HG03039 (cell line): ENCODE measurements around the gene PAX6.

ENCODE experiments used
- ATAC-seq: cut with Tn5 transposase; IDR thresholded peaks from one replicate; pipeline ENCODE4 v1.9.1; 2021; ENCODE audit warnings: mild to moderate bottlenecking, moderate library complexity; ENCODE audit not compliant: unreplicated experiment

Gene PAX6

DNA sequence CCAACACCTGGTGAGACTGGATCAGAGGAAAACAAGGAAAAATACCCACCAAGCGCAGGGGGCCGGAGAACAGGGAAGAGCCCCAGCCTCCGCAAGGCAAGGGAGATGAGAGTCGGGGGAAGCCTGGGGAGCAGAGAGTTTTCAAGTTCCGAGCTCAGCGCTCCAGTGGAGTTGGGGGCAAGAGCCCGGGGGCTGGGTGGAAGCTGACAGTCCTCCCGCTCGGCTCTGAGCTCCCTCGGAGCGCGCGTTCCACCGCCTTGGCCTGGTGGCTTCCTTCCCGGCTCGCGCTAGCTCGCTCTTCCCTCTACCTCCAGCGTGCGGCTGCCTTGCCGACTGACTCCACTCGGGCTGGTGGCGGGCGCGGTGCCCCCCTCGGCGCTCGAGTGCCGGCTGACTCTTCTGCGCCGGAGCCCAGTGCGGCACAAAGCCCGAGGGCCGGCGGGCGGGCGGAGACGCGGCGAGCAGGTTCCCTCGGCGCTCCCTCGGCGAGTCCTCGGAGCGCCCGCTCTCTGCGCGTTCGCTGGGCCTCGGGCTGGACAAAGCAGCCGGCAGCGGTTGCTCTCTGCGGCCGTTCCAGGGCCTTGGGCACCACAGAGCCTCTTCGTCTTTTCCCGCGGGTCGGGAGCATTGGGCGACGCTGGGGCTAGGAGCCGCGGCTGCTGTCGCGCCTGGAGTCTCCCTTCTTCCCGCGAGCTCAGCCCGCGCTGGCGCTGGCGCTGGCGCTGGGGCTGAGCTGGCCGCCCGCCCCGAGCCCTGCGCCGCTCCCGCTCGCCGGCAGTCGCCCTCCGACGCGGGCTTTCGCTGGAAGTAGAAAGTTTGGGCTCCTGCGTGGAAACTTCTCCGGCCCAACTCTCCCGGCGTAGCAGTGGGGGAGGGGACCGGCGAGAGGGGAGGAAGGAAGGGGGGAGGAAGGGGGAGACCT lies 1.0 kb downstream of the PAX6 start:
- no peak for ATAC-seq

DNA sequence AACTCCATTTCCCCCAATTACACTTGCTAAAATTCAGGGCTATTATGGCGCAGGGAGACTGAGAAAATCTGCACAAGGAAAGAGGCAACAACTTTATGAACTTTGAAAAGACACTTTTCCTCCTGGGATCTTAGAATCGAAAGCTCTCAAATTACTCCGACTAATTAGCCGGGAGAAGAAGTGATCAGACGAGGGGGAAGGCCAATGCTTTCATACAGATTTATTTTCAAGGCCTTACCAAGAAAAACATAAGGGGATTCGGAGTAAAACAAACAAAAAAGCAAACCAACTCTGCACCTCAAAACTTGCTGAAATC lies 1.6 kb downstream of the PAX6 start:
- ATAC-seq = no peak

DNA sequence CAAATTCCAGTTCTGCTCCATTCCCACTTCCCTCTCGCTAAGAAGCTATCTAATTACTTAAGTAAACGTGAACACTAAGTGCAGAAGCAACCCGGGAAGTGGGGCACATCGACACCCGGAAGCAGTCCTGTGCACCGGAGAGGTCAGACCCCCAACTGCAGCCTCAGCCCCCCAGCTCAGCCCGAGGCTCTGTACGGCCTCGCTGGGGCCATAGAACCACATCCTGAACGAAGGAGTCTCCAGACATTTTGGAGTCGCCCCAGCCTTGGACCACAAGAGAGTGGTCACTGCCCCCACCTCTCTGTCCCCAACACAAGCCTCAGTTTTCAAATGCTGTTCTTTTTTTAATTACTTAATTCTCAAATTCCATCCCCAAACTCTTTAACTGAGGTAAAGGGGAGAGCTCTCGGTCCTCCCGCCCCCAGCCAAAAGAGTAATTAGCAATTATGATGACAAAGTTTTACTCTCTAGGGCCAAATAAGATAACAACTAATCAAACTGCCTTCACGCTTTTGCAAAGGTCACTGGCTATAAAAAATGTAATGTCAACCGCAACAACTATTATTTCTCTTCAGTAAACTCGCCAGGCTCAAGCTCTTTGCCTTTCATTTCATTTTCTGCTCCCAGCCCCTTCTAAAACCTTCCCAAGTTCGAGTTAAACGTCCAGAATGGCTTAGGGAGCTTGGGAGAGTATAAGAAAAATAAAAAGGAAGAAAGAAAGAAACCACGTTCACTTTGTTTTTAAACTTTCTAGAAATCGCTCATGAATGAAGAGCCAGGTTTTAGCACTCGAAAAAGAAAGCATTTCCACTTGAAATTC lies 2.2 kb downstream of the PAX6 start:
- ATAC-seq = no peak

DNA sequence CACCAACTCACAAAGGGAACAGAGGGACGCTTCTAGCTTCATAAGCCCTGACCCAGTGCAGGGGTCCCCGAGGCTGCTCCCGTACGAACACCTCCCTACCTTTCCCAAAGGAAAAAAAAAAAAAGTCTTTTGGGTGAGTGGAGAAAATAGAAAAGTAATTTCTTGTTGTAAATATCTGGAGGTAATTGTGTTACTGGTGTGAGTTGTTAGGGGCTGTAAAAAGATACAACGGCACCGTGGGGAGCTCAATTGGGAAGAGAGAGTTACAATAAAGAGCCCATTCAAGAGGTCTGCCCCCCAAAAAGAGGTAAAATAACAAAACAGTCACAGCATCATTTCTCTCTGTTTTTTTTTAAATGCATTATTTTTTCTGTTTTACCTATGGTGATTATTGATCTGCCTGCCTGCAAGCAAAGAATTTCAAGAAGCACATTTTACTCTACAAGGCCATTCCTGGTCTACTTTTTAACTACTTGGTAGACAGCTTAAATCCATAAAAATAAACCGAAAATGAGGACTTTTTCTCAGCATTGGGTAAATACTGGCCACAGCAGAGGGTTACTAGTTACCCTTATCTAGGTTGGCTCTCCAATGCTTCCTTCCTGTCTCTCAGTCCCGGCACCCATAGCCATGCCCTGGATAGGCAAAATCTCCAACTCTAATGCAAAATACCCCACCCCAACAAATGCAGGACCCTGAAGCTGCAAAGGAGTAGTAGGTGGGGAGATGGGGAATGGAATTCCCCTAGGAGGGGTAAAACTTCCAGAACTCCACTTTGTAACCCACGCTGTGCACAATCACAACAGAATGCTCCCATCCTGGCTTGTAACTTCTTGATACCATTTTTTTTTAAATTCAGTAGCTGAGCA lies 3.1 kb downstream of the PAX6 start:
- no peak for ATAC-seq

DNA sequence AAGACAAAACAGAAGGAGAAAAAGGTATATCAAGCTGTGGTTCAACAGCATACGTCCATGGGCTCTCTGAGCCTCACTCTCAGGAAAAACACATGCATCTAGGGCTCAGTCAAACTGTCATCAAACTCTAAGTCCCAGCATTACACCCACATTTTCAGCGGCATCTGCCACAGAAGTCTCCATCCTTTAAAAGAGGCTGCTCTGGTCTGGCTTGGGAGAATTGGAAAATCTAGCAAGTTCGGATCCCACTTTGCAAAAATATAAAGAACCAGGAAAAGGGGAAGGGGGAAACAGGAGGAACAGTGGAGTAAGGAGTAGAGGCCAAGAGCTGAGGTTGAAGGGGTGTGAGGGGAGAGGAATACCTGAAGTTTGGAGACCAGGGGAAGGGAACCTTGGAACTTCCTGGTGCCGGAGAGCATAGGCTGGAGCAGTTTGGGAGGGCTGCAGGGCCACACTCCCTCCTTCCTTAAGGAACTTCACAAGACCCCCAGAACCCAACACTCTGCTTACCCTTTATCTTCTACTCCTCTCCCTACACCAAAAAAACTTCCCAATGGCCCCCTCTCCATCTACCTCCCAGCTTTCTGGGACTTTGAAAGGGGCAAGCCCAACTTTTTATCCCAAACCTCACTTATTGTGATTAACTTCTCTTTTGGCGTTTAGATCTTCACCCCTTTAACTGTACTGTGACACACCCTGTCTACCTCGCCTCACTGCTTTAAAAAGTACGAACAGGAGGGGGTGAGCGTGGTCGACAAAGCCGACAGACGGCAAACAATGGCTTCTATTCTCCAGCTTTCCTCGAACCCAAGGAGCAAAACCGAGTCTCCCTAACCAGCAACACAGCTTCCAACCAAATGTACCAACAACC lies 4.0 kb downstream of the PAX6 start:
- no peak for ATAC-seq

DNA sequence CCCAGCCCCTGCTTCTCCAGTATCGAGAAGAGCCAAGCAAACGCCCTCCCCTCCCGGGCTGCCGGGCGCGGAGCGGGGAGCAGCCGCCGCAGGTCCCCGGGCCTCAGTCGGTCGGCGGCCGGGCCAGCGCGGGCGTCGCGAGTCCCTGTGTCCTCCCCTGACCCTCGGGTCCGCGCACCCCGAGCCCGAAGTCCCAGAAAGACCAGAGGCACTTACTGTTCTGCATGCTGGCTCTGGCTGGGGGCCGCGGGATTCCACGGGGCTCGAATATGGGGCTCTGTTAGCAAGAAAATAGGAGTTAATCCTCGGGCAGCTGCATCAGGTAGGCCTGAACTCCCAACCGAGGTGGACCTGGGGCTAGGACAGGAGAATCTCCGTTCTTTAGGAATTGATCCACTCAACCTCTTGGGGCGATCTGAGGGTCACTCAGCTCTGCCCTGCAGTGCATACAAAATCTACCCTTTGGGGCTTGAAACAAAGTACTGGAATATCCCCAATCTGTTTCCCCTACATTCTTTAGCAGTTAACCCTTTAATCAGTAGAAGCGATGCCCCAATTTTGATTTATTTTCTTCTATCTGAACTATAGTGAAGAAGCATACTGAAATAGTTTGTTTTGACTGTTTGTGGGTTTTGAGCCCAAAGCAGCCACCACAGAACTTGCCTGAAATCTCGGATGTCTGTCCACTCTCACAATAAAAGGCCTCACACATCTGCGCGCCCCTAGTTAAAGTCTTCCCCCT lies 4.8 kb downstream of the PAX6 start:
- no peak for ATAC-seq

DNA sequence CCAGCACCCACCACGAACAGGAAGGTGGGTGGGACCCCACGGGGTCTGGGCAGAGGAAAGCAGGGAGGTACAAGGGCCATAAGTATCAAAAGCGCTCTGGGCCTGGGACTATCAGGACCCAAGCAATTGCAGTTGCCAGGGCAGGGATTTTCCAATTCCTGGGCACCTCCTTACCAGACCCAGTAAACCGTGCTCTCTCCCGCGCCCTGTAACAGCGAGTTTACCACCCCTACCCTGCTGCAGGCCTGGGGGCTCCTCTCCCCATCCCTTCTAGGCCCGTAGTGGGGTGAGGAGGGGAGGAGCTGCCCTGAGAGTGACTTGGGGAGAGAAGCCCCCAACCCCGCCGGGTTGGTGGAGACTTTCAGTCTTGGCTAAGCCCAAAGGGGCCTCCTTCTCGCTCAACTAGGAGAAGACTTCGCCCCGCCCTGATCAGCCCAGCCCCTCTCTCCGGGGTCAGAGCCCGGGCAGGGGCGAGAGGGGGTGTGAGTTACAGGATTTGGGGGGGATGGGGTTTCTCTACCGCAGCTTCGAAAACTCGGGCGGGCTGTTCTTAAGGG lies 5.4 kb downstream of the PAX6 start:
- ATAC-seq = no peak

DNA sequence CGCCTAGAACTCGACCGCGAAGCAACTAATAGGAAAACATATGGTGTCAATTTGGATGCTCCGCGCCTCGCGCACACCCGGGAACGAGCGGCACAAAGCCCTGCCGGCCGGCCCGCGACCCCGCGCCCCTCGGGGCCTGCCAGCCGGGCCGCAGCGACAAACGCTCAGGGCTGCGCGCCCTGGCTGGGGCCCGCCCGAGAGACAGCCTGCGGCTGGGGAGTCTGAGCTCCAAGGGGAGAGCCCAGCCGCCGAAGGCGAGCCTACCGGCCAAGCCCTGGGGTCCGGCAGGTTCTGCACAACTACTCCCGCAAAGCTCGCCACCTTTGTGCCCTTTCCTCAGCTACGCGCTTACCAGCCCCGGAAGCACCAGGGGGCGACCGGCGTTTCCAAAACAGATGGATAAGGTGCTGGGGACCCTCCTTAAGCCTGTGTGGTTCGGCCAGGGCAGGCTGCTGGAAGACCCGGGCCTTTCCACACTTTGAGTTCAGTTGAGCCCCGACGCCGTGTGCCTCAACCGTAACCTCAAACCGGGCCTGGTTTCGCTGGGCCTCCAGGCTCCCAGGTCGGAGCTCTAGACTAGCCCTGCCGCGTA lies 6.0 kb downstream of the PAX6 start:
- no peak for ATAC-seq

DNA sequence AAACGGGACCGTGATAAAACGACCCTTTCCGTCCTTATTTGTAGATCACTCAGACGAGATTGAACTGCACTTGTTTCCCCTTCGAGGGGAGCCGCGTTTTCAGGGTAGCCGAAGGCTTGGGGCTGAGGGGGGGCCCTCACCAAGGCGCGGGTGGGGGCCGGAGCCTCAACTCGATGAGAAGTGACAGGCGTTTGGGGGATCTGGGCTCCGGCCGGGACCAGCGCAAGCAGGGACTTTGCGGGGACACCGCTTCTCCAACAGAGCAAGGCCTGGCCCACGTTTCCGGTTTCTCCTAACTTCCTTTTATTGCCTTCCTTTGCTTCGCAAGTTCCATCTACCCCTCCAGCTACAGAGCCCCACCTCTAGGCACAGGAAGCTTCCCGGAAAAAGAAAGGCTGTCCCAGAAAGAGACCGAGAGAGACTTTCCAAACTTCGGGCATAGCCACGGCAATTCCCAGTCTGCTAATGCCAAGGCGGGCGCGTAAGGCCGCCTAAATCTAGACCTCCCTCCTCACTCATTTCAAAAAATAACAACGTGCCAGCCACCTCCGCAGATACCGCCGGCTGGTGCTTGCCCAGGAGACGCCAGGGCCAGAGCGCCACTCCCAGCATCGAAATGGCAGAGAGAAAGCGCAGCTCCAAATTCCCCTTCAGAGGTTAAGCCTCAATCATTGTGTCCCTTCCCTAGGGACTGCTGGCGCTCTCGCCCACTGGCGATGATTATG lies 6.6 kb downstream of the PAX6 start:
- no peak for ATAC-seq

DNA sequence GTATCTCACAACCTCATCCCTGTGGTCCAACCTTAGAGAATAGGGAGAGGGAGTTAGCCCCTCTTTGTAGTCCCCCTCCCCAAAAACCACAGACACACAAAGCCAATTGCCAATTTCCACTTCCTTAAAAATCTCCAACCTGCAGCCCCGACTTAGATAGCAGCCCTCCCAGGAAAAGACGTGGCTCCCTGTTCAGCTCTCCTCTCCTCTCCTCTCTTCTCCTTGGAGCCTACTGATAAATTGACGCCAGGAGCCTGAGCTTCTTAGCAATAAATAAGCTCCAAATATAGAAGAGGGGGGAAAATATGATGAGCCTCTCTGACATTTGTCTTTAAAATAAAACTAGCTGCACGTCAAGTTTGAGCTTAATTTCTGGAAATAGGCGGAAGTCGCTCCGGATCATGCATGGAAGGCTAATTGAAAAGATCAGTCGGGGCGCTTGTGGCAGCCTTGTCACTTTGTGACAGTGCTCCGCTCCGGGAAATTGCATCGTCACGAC lies 7.3 kb downstream of the PAX6 start:
- ATAC-seq = no peak

DNA sequence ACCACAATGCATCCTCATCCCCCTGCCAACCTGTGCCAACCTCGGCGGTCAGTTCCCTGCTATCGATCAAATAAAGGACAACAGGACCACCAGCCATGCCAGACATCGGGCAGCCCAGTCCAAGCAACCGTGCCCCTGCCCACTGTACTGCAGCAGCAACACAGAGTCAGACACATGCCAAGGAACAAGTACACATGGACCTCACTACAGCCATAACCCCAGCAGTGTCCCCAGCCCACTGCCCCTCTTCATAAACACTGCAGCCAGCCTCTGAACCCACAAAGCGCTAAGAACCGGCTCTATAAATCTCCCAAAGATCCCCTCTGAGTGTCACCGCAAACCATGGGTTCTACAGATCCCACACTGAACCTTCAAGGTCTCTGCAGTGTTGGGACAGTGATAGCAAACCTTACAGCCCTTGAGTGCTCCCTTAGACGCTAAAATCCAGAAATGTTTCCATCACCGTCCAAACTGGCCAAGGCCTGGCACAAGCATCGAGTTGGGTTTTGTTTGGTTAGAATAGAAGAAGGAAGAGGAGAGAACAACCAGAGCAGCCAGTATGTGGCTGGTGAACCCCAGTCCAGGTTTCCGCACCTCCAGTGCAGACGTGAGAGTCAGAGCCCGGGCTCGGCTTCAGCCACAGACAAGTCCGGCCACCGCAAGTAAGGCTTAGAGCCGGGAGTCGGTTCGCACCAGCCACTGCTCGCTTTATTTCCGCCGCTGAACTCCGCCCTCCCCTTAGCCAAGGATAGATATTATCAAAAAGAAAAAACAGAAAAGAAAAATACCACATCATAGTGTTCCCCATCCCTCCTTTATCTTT lies 7.9 kb downstream of the PAX6 start:
- no peak for ATAC-seq

DNA sequence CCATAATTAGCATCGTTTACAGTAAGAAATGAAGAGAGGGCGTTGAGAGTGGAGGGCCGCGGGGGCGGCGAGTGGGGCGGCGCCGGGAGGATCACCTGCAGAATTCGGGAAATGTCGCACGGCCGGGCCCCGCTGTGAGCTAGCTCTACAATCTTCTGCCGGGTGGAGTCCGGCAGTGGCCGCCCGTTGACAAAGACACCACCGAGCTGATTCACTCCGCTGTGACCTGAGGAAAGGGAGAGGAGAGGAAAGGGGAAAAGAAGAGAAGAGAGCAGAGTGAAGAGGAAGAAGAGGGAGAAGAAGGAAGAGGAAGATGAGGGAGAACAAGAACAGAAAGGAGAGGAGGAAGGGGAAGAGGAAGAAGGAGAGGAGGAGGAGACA lies 8.5 kb downstream of the PAX6 start:
- no peak for ATAC-seq

DNA sequence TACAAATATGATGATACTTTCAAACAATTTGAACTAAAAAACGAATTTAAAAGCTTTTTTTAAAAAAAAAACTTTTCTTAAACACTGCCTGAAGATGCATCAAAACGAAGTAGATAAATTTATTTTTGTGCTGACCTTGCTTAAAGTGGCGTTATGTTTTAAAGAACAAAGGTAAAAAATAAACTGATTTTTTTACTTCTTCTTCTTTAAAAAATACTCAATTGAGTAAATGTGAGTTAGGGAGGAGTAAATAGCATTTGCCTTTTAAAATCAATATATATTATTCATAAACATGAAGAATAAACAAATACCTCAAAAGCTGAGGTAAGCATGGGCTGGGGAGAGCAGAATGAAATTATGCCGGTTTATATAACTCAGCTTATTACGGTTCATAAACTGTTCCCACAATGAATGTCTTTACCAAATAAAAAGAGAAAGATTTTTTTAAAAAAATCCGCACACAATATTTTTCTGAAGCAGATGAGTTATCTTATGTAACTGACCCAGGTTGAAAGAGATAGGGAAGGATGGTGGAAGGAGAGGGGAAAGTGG lies 9.0 kb downstream of the PAX6 start:
- no peak for ATAC-seq

DNA sequence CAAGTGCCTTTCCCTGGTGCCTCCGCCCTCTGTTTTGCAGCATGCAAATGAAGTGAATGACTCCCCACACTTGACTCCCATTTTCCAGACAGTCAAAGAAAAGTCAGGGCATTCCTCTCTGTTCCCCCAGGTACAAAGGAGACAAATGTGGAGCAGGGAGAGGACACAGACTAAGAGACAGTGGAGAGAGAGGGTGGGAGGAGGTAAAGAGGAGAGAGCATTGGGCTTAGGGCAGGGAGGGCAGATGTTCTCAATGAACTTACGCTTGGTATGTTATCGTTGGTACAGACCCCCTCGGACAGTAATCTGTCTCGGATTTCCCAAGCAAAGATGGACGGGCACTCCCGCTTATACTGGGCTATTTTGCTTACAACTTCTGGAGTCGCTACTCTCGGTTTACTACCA lies 9.8 kb downstream of the PAX6 start:
- ATAC-seq = no peak

DNA sequence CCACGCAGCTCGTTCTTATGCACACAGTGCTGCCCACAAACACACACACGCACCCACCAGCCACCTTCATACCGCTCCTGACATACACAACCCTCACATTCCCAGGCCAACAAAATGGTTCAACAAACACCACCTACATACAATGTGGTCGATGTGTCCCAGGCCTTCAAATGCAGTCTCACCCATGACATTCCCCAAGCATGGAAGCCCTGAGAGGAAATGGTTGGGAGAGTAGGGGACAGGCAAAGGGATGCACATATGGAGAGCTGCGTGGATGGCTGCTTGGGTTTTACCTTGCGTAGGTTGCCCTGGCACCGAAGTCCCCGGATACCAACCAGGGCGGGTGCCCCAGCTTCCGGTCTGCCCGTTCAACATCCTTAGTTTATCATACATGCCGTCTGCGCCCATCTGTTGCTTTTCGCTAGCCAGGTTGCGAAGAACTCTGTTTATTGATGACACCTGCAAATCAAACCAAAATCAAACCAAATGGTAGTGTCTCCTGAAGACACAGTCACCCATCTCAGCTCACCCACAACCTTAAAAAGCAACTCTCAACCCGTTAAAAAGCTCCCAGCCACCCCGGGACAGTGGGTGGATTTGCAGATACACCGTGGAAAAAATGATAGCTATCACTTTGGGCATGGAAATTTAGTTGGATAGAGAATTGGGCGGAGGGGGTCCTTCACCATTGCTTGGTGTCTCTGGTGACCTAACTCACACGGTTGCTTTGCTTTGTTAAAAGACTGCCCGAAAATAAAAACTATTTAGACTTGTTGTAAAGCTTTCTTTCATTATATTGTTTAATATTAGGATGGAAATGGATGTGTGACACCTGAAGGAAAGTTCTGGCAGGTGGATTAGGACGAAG lies 10.5 kb downstream of the PAX6 start:
- no peak for ATAC-seq
